ENCODE data around the gene SULT1A2. TPM values are rescaled to one million over a fixed set of nuclear protein-coding genes. Genes with fewer than 3 reads are reported as not detected.

SULT1A2 gene
- total and polyA plus RNA-seq, 2 of the 13 experiments (the other 11 are each of a cell fraction or from before 2014, with no cell fraction given) = 33.0 to 34.2 TPM

GRCh38 chr16:28597692-28598261 is 927 bp upstream of the SULT1A2 start (continued):
- TF ChIP-seq STAT6 (CRISPR knock-in tag; IDR thresholded peaks at IDR 0.05; ENCODE audit: borderline replicate concordance) (no peak), ZMYM2 (CRISPR knock-in tag; IDR thresholded peaks at IDR 0.05) (peak; percentile 64; the same call in 1 of the 2 replicates), ZNF503 (CRISPR knock-in tag; IDR thresholded peaks at IDR 0.05) (no peak; the same call in 1 of the 2 replicates), NKX3-1 (CRISPR knock-in tag; IDR thresholded peaks at IDR 0.05) (no peak), ISL2 (CRISPR knock-in tag; IDR thresholded peaks at IDR 0.05) (peak; percentile 25; the same call in 1 of the 2 replicates), NCOA2 (CRISPR knock-in tag; IDR thresholded peaks at IDR 0.05) (no peak), GTF2F1 (IDR thresholded peaks at IDR 0.05; ENCODE audit: low read length) (no peak), HBP1 (CRISPR knock-in tag; IDR thresholded peaks at IDR 0.05; ENCODE audit: low read depth) (0 out of 2 replicates have a peak, but pooled peaks have one; percentile 20), THAP11 (CRISPR knock-in tag; IDR thresholded peaks at IDR 0.05) (peak; percentile 43), UBTF (CRISPR knock-in tag; IDR thresholded peaks at IDR 0.05) (peak; percentile 40; the same call in 1 of the 2 replicates), TBP (CRISPR knock-in tag; IDR thresholded peaks at IDR 0.05) (no peak), ZNF333 (CRISPR knock-in tag; IDR thresholded peaks at IDR 0.05; ENCODE audit: borderline replicate concordance) (no peak), ZFP91 (CRISPR knock-in tag; IDR thresholded peaks at IDR 0.05; ENCODE audit: borderline replicate concordance) (0 out of 2 replicates have a peak, but pooled peaks have one; percentile 47), FOXP1 (IDR thresholded peaks at IDR 0.05) (no peak), FOXP1 (CRISPR knock-in tag; IDR thresholded peaks at IDR 0.05) (peak; percentile 58), DNMT1 (CRISPR knock-in tag; IDR thresholded peaks at IDR 0.05) (no peak), KLF15 (CRISPR knock-in tag; IDR thresholded peaks at IDR 0.05; ENCODE audit: borderline replicate concordance) (0 out of 2 replicates have a peak, but pooled peaks have one; percentile 19), ZNF276 (CRISPR knock-in tag; IDR thresholded peaks at IDR 0.05; ENCODE audit: low read depth) (no peak)
